ENCODE measurements around the gene KMT2E.
A peak's percentile ranks its signal among the peaks of the same experiment; 100 is the strongest.
"Not testable (repeated sequence)": the region's sequence is repeated elsewhere in the genome, so short reads cannot be mapped to it uniquely, and the experiment has no call there.

KMT2E gene

DNA sequence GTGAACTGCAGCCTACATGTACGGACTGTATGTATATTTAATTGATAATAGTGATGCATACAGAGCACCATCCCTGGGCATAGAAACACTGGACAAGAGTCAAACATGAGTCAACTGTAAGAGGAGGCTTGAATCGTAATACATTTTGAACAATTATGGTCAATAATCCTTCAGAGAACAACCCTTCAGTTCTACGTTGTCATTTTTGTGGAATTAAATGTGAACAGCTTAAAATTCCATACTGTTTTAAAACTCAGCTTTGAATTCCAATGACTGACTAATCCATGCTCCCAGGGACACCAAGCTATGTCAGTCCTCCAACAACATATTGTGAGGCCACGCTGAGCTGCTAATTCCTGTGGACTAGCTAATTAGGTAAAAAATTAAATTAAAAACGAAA lies 41.5 kb upstream of the KMT2E start:
- Histone ChIP-seq H3K27ac (ENCODE audit: low read depth, low read length) (no peak overlapping the region), H3K9me3 (ENCODE audit: control insufficient read depth in 1 of 2, low read length in 2 of 2) (no peaks in the 10 kb centered on the region), H3K9ac (ENCODE audit: low read depth in 1 of 2, low read length in 2 of 2) (no peak overlapping the region), H3K4me3 (ENCODE audit: low read depth in 1 of 2, low read length in 2 of 2) (no peak overlapping the region), H3K27me3 (ENCODE audit: control insufficient read depth in 1 of 2, insufficient read depth in 2 of 2, low read length in 2 of 2) (no peaks in the 10 kb centered on the region), H3K36me3 (ENCODE audit: control insufficient read depth in 1 of 2, insufficient read depth in 2 of 2, low read length in 2 of 2) (no peaks in the 10 kb centered on the region), H3K4me1 (ENCODE audit: control insufficient read depth in 1 of 2, insufficient read depth in 2 of 2, low read length in 2 of 2) (peaks cover 17 to 32% of the 10 kb centered on the region in 2 donors)

- H3K4me1 ChIP-seq (ENCODE audit: control insufficient read depth in 1 of 2, insufficient read depth in 2 of 2, low read length in 2 of 2), result peaks cover 23 to 31% of the 10 kb centered on the region in 2 donors
Observed at GRCh38 chr7:104973227-104973626, 40.8 kb upstream of the KMT2E start.

DNA sequence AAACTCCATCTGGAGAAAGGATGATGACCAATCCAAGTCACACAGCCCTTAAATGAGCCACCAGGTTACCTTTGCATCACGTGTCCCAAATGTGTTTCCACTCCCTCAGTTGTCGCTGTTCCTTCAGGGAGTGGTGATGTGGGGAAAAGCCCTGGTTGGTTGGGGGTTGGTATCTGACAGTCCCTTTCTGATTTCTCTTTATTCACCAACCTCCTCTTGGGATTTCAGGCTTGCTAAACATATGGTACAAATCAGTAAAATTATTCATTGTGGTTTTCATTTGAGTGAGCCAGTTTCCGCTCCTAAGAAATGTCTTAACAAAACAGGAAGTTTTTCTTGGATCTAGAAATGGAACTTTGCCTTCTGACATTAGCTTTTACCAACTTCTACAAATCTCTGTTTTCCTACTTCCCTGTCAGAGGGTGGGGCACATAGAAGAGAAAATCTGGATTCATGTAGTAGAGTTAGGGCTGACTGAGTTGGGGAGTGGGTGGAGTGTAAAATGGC lies 40.0 kb upstream of the KMT2E start:
- no peaks in the 10 kb centered on the region for H3K27me3 ChIP-seq (ENCODE audit: control insufficient read depth in 1 of 2, insufficient read depth in 2 of 2, low read length in 2 of 2)
- H3K9me3 ChIP-seq (ENCODE audit: control insufficient read depth in 1 of 2, low read length in 2 of 2), result no peaks in the 10 kb centered on the region
- no peaks in the 10 kb centered on the region for H3K36me3 ChIP-seq (ENCODE audit: control insufficient read depth in 1 of 2, insufficient read depth in 2 of 2, low read length in 2 of 2)
- H3K4me3 ChIP-seq (ENCODE audit: low read depth in 1 of 2, low read length in 2 of 2), result no peak overlapping the region
- peak overlapping the region in 1 of 2 donors; percentile 38 for H3K9ac ChIP-seq (ENCODE audit: low read depth in 1 of 2, low read length in 2 of 2)
- peaks cover 31 to 38% of the 10 kb centered on the region in 2 donors for H3K4me1 ChIP-seq (ENCODE audit: control insufficient read depth in 1 of 2, insufficient read depth in 2 of 2, low read length in 2 of 2)
- H3K27ac ChIP-seq (ENCODE audit: low read depth, low read length), result peak overlapping the region; percentile 35

More at GRCh38 chr7:104973227-104973626, 40.8 kb upstream of the KMT2E start:
- Histone ChIP-seq H3K27me3 (ENCODE audit: control insufficient read depth in 1 of 2, insufficient read depth in 2 of 2, low read length in 2 of 2) (no peaks in the 10 kb centered on the region), H3K36me3 (ENCODE audit: control insufficient read depth in 1 of 2, insufficient read depth in 2 of 2, low read length in 2 of 2) (no peaks in the 10 kb centered on the region), H3K9ac (ENCODE audit: low read depth in 1 of 2, low read length in 2 of 2) (no peak overlapping the region), H3K9me3 (ENCODE audit: control insufficient read depth in 1 of 2, low read length in 2 of 2) (no peaks in the 10 kb centered on the region), H3K27ac (ENCODE audit: low read depth, low read length) (no peak overlapping the region), H3K4me3 (ENCODE audit: low read depth in 1 of 2, low read length in 2 of 2) (no peak overlapping the region)

- H3K9me3 ChIP-seq (ENCODE audit: control insufficient read depth in 1 of 2, low read length in 2 of 2); H3K36me3 ChIP-seq (ENCODE audit: control insufficient read depth in 1 of 2, insufficient read depth in 2 of 2, low read length in 2 of 2); H3K9ac ChIP-seq (ENCODE audit: low read depth in 1 of 2, low read length in 2 of 2); H3K27me3 ChIP-seq (ENCODE audit: control insufficient read depth in 1 of 2, insufficient read depth in 2 of 2, low read length in 2 of 2); H3K27ac ChIP-seq (ENCODE audit: low read depth, low read length); H3K4me3 ChIP-seq (ENCODE audit: low read depth in 1 of 2, low read length in 2 of 2): not testable (repeated sequence)
- peaks cover 43 to 50% of the 10 kb centered on the region in 2 donors for H3K4me1 ChIP-seq (ENCODE audit: control insufficient read depth in 1 of 2, insufficient read depth in 2 of 2, low read length in 2 of 2)
Observed at GRCh38 chr7:104975553-104975952, 38.5 kb upstream of the KMT2E start.

- Histone ChIP-seq H3K4me3 (ENCODE audit: low read depth in 1 of 2, low read length in 2 of 2) (no peak overlapping the region), H3K27me3 (ENCODE audit: control insufficient read depth in 1 of 2, insufficient read depth in 2 of 2, low read length in 2 of 2) (no peaks in the 10 kb centered on the region), H3K9me3 (ENCODE audit: control insufficient read depth in 1 of 2, low read length in 2 of 2) (no peaks in the 10 kb centered on the region), H3K27ac (ENCODE audit: low read depth, low read length) (no peak overlapping the region), H3K9ac (ENCODE audit: low read depth in 1 of 2, low read length in 2 of 2) (no peak overlapping the region), H3K36me3 (ENCODE audit: control insufficient read depth in 1 of 2, insufficient read depth in 2 of 2, low read length in 2 of 2) (no peaks in the 10 kb centered on the region), H3K4me1 (ENCODE audit: control insufficient read depth in 1 of 2, insufficient read depth in 2 of 2, low read length in 2 of 2) (peaks cover 40 to 43% of the 10 kb centered on the region in 2 donors)
Observed at GRCh38 chr7:104976966-104977636, 36.9 kb upstream of the KMT2E start.

GRCh38 chr7:104978460-104978859 lies 35.5 kb upstream of the KMT2E start:
- Histone ChIP-seq H3K27ac (ENCODE audit: low read depth, low read length) (no peak overlapping the region), H3K9me3 (ENCODE audit: control insufficient read depth in 1 of 2, low read length in 2 of 2) (no peaks in the 10 kb centered on the region), H3K9ac (ENCODE audit: low read depth in 1 of 2, low read length in 2 of 2) (no peak overlapping the region), H3K4me1 (ENCODE audit: control insufficient read depth in 1 of 2, insufficient read depth in 2 of 2, low read length in 2 of 2) (peaks cover 52 to 56% of the 10 kb centered on the region in 2 donors), H3K36me3 (ENCODE audit: control insufficient read depth in 1 of 2, insufficient read depth in 2 of 2, low read length in 2 of 2) (no peaks in the 10 kb centered on the region), H3K27me3 (ENCODE audit: control insufficient read depth in 1 of 2, insufficient read depth in 2 of 2, low read length in 2 of 2) (no peaks in the 10 kb centered on the region), H3K4me3 (ENCODE audit: low read depth in 1 of 2, low read length in 2 of 2) (no peak overlapping the region)

DNA sequence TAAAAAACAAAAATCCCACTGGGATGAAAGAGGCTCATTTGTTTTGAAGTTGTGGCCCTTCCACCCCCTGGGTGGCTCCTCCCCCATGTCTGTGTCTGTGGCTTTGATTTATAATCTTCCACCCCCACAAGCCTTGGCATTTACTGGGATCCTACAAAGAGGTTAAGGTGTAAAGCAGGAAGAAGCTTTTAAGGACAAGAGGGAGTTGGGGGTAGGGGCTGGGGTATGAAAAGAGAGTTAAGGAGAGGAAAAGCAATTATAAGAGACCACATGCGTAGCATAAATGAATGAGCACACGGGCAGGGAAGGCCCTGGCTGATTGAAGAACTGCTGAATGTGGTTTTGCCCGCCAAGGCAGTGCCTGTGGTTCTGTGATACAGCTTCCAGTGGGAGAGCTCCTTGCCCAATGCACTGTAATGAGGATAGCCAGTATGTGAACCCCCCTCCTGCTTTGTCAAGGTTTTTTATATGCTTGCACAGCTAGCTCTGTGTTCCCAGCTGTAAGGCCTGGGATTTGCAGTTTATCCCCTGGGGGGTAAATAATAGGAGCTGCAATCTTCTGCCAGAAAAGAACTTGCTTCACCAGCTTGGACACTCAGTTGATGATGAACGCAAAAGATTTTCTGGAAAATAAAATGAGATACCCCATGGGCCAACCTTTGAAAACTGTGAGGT lies 34.7 kb upstream of the KMT2E start:
- H3K9me3 ChIP-seq (ENCODE audit: control insufficient read depth in 1 of 2, low read length in 2 of 2), result no peaks in the 10 kb centered on the region
- H3K27me3 ChIP-seq (ENCODE audit: control insufficient read depth in 1 of 2, insufficient read depth in 2 of 2, low read length in 2 of 2), result no peaks in the 10 kb centered on the region
- H3K36me3 ChIP-seq (ENCODE audit: control insufficient read depth in 1 of 2, insufficient read depth in 2 of 2, low read length in 2 of 2), result no peaks in the 10 kb centered on the region
- H3K27ac ChIP-seq (ENCODE audit: low read depth, low read length), result peak overlapping the region; percentile 28
- peaks cover 46 to 49% of the 10 kb centered on the region in 2 donors for H3K4me1 ChIP-seq (ENCODE audit: control insufficient read depth in 1 of 2, insufficient read depth in 2 of 2, low read length in 2 of 2)
- H3K9ac ChIP-seq (ENCODE audit: low read depth in 1 of 2, low read length in 2 of 2), result no peak overlapping the region
- no peak overlapping the region for H3K4me3 ChIP-seq (ENCODE audit: low read depth in 1 of 2, low read length in 2 of 2)

- Histone ChIP-seq H3K27ac (ENCODE audit: low read depth, low read length) (no peak overlapping the region), H3K27me3 (ENCODE audit: control insufficient read depth in 1 of 2, insufficient read depth in 2 of 2, low read length in 2 of 2) (no peaks in the 10 kb centered on the region), H3K36me3 (ENCODE audit: control insufficient read depth in 1 of 2, insufficient read depth in 2 of 2, low read length in 2 of 2) (no peaks in the 10 kb centered on the region), H3K4me3 (ENCODE audit: low read depth in 1 of 2, low read length in 2 of 2) (no peak overlapping the region), H3K9me3 (ENCODE audit: control insufficient read depth in 1 of 2, low read length in 2 of 2) (no peaks in the 10 kb centered on the region), H3K9ac (ENCODE audit: low read depth in 1 of 2, low read length in 2 of 2) (no peak overlapping the region), H3K4me1 (ENCODE audit: control insufficient read depth in 1 of 2, insufficient read depth in 2 of 2, low read length in 2 of 2) (peaks cover 53 to 58% of the 10 kb centered on the region in 2 donors)
Observed at GRCh38 chr7:104980440-104980839, 33.6 kb upstream of the KMT2E start.

- Histone ChIP-seq H3K4me1 (ENCODE audit: control insufficient read depth in 1 of 2, insufficient read depth in 2 of 2, low read length in 2 of 2) (peaks cover 53 to 64% of the 10 kb centered on the region in 2 donors), H3K4me3 (ENCODE audit: low read depth in 1 of 2, low read length in 2 of 2) (no peak overlapping the region), H3K27me3 (ENCODE audit: control insufficient read depth in 1 of 2, insufficient read depth in 2 of 2, low read length in 2 of 2) (no peaks in the 10 kb centered on the region), H3K9me3 (ENCODE audit: control insufficient read depth in 1 of 2, low read length in 2 of 2) (no peaks in the 10 kb centered on the region), H3K27ac (ENCODE audit: low read depth, low read length) (no peak overlapping the region), H3K36me3 (ENCODE audit: control insufficient read depth in 1 of 2, insufficient read depth in 2 of 2, low read length in 2 of 2) (no peaks in the 10 kb centered on the region), H3K9ac (ENCODE audit: low read depth in 1 of 2, low read length in 2 of 2) (no peak overlapping the region)
Observed at GRCh38 chr7:104980841-104981671, 32.9 kb upstream of the KMT2E start.

DNA sequence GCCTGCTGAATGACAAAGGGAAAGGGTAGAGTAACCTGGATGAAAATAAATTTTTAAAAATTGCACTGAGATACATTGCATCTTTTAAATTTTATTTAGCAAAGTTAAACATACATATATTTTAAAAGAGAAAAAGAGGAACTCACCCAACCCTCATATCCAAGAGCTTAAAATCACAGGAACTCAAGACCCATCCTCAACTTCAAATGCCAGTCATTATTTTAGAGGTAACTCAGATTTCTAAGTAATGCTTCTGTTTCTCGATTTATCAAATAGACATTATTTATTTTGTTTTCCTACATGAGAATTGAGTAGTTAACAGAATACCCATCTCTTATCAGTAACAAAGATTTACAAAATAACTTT lies 32.4 kb upstream of the KMT2E start:
- H3K27ac ChIP-seq (ENCODE audit: low read depth, low read length), result no peak overlapping the region
- H3K4me3 ChIP-seq (ENCODE audit: low read depth in 1 of 2, low read length in 2 of 2), result no peak overlapping the region
- H3K4me1 ChIP-seq (ENCODE audit: control insufficient read depth in 1 of 2, insufficient read depth in 2 of 2, low read length in 2 of 2), result peaks cover 53 to 70% of the 10 kb centered on the region in 2 donors
- H3K36me3 ChIP-seq (ENCODE audit: control insufficient read depth in 1 of 2, insufficient read depth in 2 of 2, low read length in 2 of 2), result no peaks in the 10 kb centered on the region
- H3K27me3 ChIP-seq (ENCODE audit: control insufficient read depth in 1 of 2, insufficient read depth in 2 of 2, low read length in 2 of 2), result no peaks in the 10 kb centered on the region
- no peaks in the 10 kb centered on the region for H3K9me3 ChIP-seq (ENCODE audit: control insufficient read depth in 1 of 2, low read length in 2 of 2)
- no peak overlapping the region for H3K9ac ChIP-seq (ENCODE audit: low read depth in 1 of 2, low read length in 2 of 2)

Measured in duodenal mucosa (tissue), 2 donors.